MM.1S (cell line): ENCODE data around the gene TMEM240.

Experiments used
- DNase-seq: peaks from one replicate; pipeline ENCODE4 v3.0.0-alpha.2; 2015
- H2AFZ ChIP-seq: fragments of 300-600 bp; sonication (generic); 2 replicates; pipeline ENCODE4 v1.6.0; 2016; ENCODE audit warnings: antibody characterized with exemption, low read length
- H3F3A ChIP-seq: fragments of 300-600 bp; sonication (generic); 2 replicates; pipeline ENCODE4 v1.6.1; 2016; ENCODE audit warnings: mild to moderate bottlenecking, antibody characterized with exemption, low read length, moderate library complexity, mixed read lengths; ENCODE audit not compliant: insufficient read depth
- H3K27ac ChIP-seq: fragments of 300-600 bp; sonication (generic); 2 replicates; pipeline ENCODE4 v1.5.1; 2016; ENCODE audit warnings: mild to moderate bottlenecking, low read length
- H3K27me3 ChIP-seq: fragments of 300-600 bp; sonication (generic); replicated peaks from 2 replicates; pipeline ENCODE4 v1.6.0; 2016; ENCODE audit warnings: low read length; ENCODE audit not compliant: insufficient read depth
- H3K36me3 ChIP-seq: fragments of 300-600 bp; sonication (generic); replicated peaks from 2 replicates; pipeline ENCODE4 v1.6.1; 2016; ENCODE audit warnings: mild to moderate bottlenecking, low read length, mixed read lengths; ENCODE audit not compliant: insufficient read depth
- H3K4me1 ChIP-seq: fragments of 300-600 bp; sonication (generic); 2 replicates; pipeline ENCODE4 v1.6.1; 2016; ENCODE audit warnings: low read length, mixed read lengths
- H3K4me2 ChIP-seq: fragments of 300-600 bp; sonication (generic); 2 replicates; pipeline ENCODE4 v1.6.0; 2016; ENCODE audit warnings: low read depth, low read length
- H3K4me3 ChIP-seq: fragments of 300-600 bp; sonication (generic); 2 replicates; pipeline ENCODE4 v1.5.1; 2016; ENCODE audit warnings: low read length, mixed read lengths
- H3K79me2 ChIP-seq: fragments of 300-600 bp; sonication (generic); 2 replicates; pipeline ENCODE4 v1.6.1; 2016; ENCODE audit warnings: mixed run types, low read length, mixed read lengths
- H3K9ac ChIP-seq: fragments of 300-600 bp; sonication (generic); 2 replicates; pipeline ENCODE4 v1.6.1; 2016; ENCODE audit warnings: low read length, mixed read lengths
- H3K9me2 ChIP-seq: fragments of 300-600 bp; sonication (generic); replicated peaks from 2 replicates; pipeline ENCODE4 v1.6.1; 2016; ENCODE audit warnings: mild to moderate bottlenecking, low read length, mixed read lengths; ENCODE audit not compliant: insufficient read depth
- H3K9me3 ChIP-seq: fragments of 300-600 bp; sonication (generic); replicated peaks from 2 replicates; pipeline ENCODE4 v1.6.1; 2016; ENCODE audit warnings: mild to moderate bottlenecking, low read length, mixed read lengths; ENCODE audit not compliant: insufficient read depth
- H4K20me1 ChIP-seq: fragments of 300-600 bp; sonication (generic); 2 replicates; pipeline ENCODE4 v1.6.1; 2016; ENCODE audit warnings: mild to moderate bottlenecking, low read length, moderate library complexity, mixed read lengths; ENCODE audit not compliant: insufficient read depth
- EZH2 ChIP-seq: fragments of 300-600 bp; sonication (generic); optimal IDR thresholded peaks from 2 replicates; pipeline ENCODE3; 2017; ENCODE audit warnings: low read depth, mild to moderate bottlenecking, antibody characterized with exemption, low read length, mixed read lengths
- EZH2phosphoT487 ChIP-seq: fragments of 300-600 bp; sonication (generic); IDR thresholded peaks from 2 replicates; pipeline ENCODE4 v1.6.1; 2018; ENCODE audit warnings: antibody characterized with exemption, low read length
- TF ChIP-seq, protein P1 (sequence below): fragments of 300-600 bp; sonication (generic); IDR thresholded peaks from 2 replicates; pipeline ENCODE4 v1.5.1; 2016; ENCODE audit warnings: antibody characterized with exemption, low read length, mixed read lengths

The TMEM240 gene

GRCh38 chr1:1547476-1547875 is 7.1 kb upstream of the TMEM240 start:
- Histone ChIP-seq H3F3A (no peaks in the 10 kb centered on the region), H3K9me2 (no peaks in the 10 kb centered on the region), H3K9me3 (no peaks in the 10 kb centered on the region), H3K27ac (no peak overlapping the region), H2AFZ (no peak overlapping the region), H3K79me2 (0 out of 2 replicates have a peak, but pooled peaks cover 5% of the 10 kb centered on the region), H3K9ac (no peak overlapping the region), H3K4me2 (no peak overlapping the region), H3K4me1 (no peaks in the 10 kb centered on the region), H3K27me3 (no peaks in the 10 kb centered on the region), H4K20me1 (no peaks in the 10 kb centered on the region), H3K36me3 (no peaks in the 10 kb centered on the region), H3K4me3 (no peak overlapping the region)
- TF ChIP-seq EZH2phosphoT487, result no peak
- TF ChIP-seq EZH2, result no peak
- TF ChIP-seq, protein P1, sequence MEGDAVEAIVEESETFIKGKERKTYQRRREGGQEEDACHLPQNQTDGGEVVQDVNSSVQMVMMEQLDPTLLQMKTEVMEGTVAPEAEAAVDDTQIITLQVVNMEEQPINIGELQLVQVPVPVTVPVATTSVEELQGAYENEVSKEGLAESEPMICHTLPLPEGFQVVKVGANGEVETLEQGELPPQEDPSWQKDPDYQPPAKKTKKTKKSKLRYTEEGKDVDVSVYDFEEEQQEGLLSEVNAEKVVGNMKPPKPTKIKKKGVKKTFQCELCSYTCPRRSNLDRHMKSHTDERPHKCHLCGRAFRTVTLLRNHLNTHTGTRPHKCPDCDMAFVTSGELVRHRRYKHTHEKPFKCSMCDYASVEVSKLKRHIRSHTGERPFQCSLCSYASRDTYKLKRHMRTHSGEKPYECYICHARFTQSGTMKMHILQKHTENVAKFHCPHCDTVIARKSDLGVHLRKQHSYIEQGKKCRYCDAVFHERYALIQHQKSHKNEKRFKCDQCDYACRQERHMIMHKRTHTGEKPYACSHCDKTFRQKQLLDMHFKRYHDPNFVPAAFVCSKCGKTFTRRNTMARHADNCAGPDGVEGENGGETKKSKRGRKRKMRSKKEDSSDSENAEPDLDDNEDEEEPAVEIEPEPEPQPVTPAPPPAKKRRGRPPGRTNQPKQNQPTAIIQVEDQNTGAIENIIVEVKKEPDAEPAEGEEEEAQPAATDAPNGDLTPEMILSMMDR, result no peak
- DNase-seq, result no peak

DNA sequence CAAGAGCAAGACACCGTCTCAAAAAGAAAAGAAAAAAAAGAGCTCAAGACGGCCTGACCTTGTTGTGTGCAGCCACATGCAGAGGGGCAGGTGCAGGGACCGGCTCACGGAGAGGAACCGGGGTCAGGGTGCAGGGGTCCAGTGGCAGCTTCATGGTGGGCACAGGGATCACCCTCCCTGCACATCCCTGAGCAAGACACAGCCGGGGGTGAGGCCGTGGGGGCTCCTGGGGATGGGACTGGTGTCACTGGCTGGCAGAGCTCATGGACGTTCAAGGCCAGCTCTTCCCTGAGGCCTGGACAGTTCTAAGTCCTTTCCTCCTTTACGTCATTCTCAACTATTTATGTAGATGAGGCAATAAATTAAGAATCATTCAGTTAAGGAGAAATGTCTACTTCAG is 6.6 kb upstream of the TMEM240 start:
- Histone ChIP-seq H3K27ac (no peak overlapping the region), H3K36me3 (no peaks in the 10 kb centered on the region), H2AFZ (no peak overlapping the region), H3K27me3 (no peaks in the 10 kb centered on the region), H4K20me1 (no peaks in the 10 kb centered on the region), H3K4me2 (no peak overlapping the region), H3K79me2 (0 out of 2 replicates have a peak, but pooled peaks cover 2% of the 10 kb centered on the region), H3K9ac (no peak overlapping the region), H3K9me3 (no peaks in the 10 kb centered on the region), H3K9me2 (no peaks in the 10 kb centered on the region), H3K4me1 (no peaks in the 10 kb centered on the region), H3F3A (no peaks in the 10 kb centered on the region), H3K4me3 (no peak overlapping the region)
- no peak for DNase-seq
- TF ChIP-seq, protein P1, result no peak
- TF ChIP-seq EZH2 (no peak), EZH2phosphoT487 (no peak)

DNA sequence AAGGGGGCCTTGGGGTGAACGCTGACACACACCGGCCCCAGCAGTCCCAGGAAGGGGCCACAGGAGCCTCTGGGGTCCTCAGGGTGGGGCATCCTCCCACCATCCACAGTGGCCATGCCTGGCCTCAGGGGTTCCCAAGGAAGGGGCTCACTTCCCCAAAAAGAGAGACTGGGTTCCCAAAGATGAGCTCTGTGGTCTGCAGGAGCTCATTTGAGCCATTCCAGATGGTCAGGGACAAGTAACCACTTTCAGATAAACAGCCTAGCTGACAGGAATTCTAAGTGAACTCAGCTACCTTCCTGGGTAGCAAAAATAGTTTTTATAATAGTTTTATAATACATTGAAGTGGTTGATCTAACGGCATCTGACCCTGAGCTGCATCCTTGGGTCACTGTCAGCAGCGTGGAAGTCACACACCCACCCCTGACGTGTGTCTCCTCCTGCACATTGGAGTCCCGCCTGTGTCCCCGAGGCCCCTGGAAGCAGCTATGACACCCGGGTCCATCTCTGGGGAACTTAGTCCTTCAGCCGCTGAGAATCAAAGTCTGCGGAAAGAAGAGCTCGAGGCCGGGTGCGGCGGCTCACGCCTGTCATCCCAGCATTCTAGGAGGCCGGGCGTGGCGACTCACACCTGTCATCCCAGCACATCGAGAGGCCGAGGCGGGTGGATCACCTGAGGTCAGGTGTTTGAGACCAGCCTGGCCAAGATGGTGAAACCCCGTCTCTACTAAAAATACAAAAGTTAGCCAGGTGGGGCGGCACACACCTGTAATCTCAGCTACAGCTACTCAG is 5.7 kb upstream of the TMEM240 start:
- no peaks in the 10 kb centered on the region for H3K9me2 ChIP-seq
- H3K9me3 ChIP-seq, result no peaks in the 10 kb centered on the region
- H4K20me1 ChIP-seq, result no peaks in the 10 kb centered on the region
- no peaks in the 10 kb centered on the region for H3K79me2 ChIP-seq
- DNase-seq, result no peak
- H3F3A ChIP-seq, result no peaks in the 10 kb centered on the region
- no peaks in the 10 kb centered on the region for H3K27me3 ChIP-seq
- no peak overlapping the region for H3K4me2 ChIP-seq
- no peak overlapping the region for H3K9ac ChIP-seq
- TF ChIP-seq, protein P1, result no peak
- no peak for TF ChIP-seq EZH2phosphoT487
- no peak for TF ChIP-seq EZH2
- H3K36me3 ChIP-seq, result no peaks in the 10 kb centered on the region
- H3K4me1 ChIP-seq, result no peaks in the 10 kb centered on the region
- no peak overlapping the region for H3K4me3 ChIP-seq
- H2AFZ ChIP-seq, result no peak overlapping the region
- H3K27ac ChIP-seq, result no peak overlapping the region
